SH-SY5Y (cell line): ENCODE measurements around the gene FXYD4.

Source experiments
- GATA2 ChIP-seq: IDR thresholded peaks from 2 replicates; pipeline ENCODE4 v1.6.1; 2011; ENCODE audit warnings: mild to moderate bottlenecking, low read depth, low read length
- GATA3 ChIP-seq: IDR thresholded peaks from 2 replicates; pipeline ENCODE4 v1.6.1; 2011; ENCODE audit warnings: low read depth, mild to moderate bottlenecking, low read length, moderate library complexity

DNA sequence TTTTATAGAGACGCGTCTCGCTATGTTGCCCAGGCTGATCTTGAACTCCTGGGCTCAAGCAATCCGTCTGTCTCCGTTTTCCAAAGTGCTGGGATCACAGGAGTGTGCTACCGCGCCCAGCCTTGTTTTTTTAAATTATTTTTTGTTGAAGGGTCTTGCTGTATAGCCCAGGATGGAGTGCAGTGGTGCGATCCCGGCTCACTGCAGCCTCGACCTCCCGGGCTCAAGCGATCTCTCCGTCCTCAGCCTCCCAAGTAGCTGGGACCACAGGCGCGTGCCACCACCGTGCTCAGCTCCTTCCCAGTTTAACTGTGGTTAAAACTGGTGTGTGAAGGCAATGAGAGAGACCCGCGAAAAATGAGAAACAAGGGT is 48.5 kb downstream of the FXYD4 start:
- TF ChIP-seq GATA2 (no peak), GATA3 (no peak)
